Mesothelial cell of epicardium (in vitro differentiated cells): ENCODE measurements around the gene MEIS2. TPM values are rescaled to one million over a fixed set of nuclear protein-coding genes. Genes with fewer than 3 reads are reported as not detected.

Experiments used
- DNase-seq, 2 experiments: peaks; one replicate each; pipeline ENCODE4 v3.0.0; 2021; ENCODE audit warnings: low spot score in 2 of 2; ENCODE audit not compliant: unreplicated experiment in 2 of 2
- H3K27ac Mint-ChIP-seq: 2 replicates; pipeline ENCODE4 v1.8.0; 2021; ENCODE audit warnings: mixed read lengths
- H3K27me3 Mint-ChIP-seq: 2 replicates; pipeline ENCODE4 v1.8.0; 2021; ENCODE audit warnings: low read depth, mixed read lengths
- H3K36me3 Mint-ChIP-seq: 2 replicates; pipeline ENCODE4 v1.8.0; 2021; ENCODE audit warnings: mixed read lengths
- H3K4me1 Mint-ChIP-seq: 2 replicates; pipeline ENCODE4 v1.8.0; 2021; ENCODE audit warnings: mixed read lengths
- H3K4me3 Mint-ChIP-seq: 2 replicates; pipeline ENCODE4 v1.8.0; 2021; ENCODE audit warnings: mild to moderate bottlenecking, moderate library complexity, mixed read lengths
- H3K9me3 Mint-ChIP-seq: 2 replicates; pipeline ENCODE4 v1.8.0; 2021; ENCODE audit warnings: mixed read lengths
- CTCF ChIP-seq: fragments of 200-600 bp; sonication (generic); IDR thresholded peaks from one replicate; pipeline ENCODE4 v1.5.0; 2021; ENCODE audit warnings: antibody characterized with exemption; ENCODE audit not compliant: unreplicated experiment
- total RNA-seq: library from RNA; stranded (reverse); gene quantifications from 3 replicates; pipeline ENCODE4 v1.2.1, GENCODE V29; 2021

The MEIS2 gene
- total RNA-seq, 1 donor from 2014 or later, result 397 TPM

- TF ChIP-seq CTCF, result no peak
- Mint-ChIP-seq H3K4me1 (peaks cover 56% of the 10 kb centered on the region), H3K36me3 (peaks cover 22% of the 10 kb centered on the region), H3K27ac (peak overlapping the region; percentile 86), H3K9me3 (no peaks in the 10 kb centered on the region), H3K4me3 (no peak overlapping the region), H3K27me3 (no peaks in the 10 kb centered on the region)
- DNase-seq, result no peak
These were observed 71.6 kb downstream of the MEIS2 start for GRCh38 chr15:37028625-37029296.

GRCh38 chr15:37020852-37021251, 79.5 kb downstream of the MEIS2 start:
- no peak overlapping the region for H3K4me3 Mint-ChIP-seq

GRCh38 chr15:37019479-37020433, 80.6 kb downstream of the MEIS2 start:
- Mint-ChIP-seq H3K27me3 (no peaks in the 10 kb centered on the region), H3K27ac (peak overlapping the region; percentile 83), H3K4me3 (peak overlapping the region; percentile 29), H3K4me1 (peaks cover 76% of the 10 kb centered on the region), H3K9me3 (no peaks in the 10 kb centered on the region), H3K36me3 (peaks cover 32% of the 10 kb centered on the region)
- TF ChIP-seq CTCF, result no peak
- no peak for DNase-seq

More at GRCh38 chr15:37020852-37021251, 79.5 kb downstream of the MEIS2 start:
- DNase-seq, result no peak
- H3K36me3 Mint-ChIP-seq, result peaks cover 34% of the 10 kb centered on the region
- peaks cover 67% of the 10 kb centered on the region for H3K4me1 Mint-ChIP-seq
- no peaks in the 10 kb centered on the region for H3K27me3 Mint-ChIP-seq
- peak overlapping the region; percentile 83 for H3K27ac Mint-ChIP-seq
- H3K9me3 Mint-ChIP-seq, result no peaks in the 10 kb centered on the region
- TF ChIP-seq CTCF, result no peak

- Mint-ChIP-seq H3K36me3 (peaks cover 22% of the 10 kb centered on the region), H3K9me3 (no peaks in the 10 kb centered on the region), H3K27ac (peak overlapping the region; percentile 92), H3K4me1 (peaks cover 76% of the 10 kb centered on the region), H3K4me3 (no peak overlapping the region), H3K27me3 (no peaks in the 10 kb centered on the region)
- no peak for TF ChIP-seq CTCF
- no peak for DNase-seq
These were observed 83.2 kb downstream of the MEIS2 start for GRCh38 chr15:37017031-37017625.

- peaks cover 19% of the 10 kb centered on the region for H3K36me3 Mint-ChIP-seq
- peak overlapping the region; percentile 92 for H3K27ac Mint-ChIP-seq
- no peak for TF ChIP-seq CTCF
- no peak for DNase-seq
- H3K4me1 Mint-ChIP-seq, result peaks cover 74% of the 10 kb centered on the region
- H3K4me3 Mint-ChIP-seq, result peak overlapping the region; percentile 20
- no peaks in the 10 kb centered on the region for H3K27me3 Mint-ChIP-seq
- no peaks in the 10 kb centered on the region for H3K9me3 Mint-ChIP-seq
These were observed 84.1 kb downstream of the MEIS2 start for GRCh38 chr15:37016231-37016630.
